Omental fat pad (tissue), 4 donors: ENCODE results near the gene ZDHHC6. TPM values are rescaled to one million over a fixed set of nuclear protein-coding genes. Genes with fewer than 3 reads are reported as not detected.
"Not testable (repeated sequence)": the region's sequence is repeated elsewhere in the genome, so short reads cannot be mapped to it uniquely, and the experiment has no call there.

Experiments used
- ATAC-seq: fragments of 150-250 bp; one replicate; pipeline ENCODE4 v1.9.1; 2016; ENCODE audit warnings: mild to moderate bottlenecking, moderate library complexity; ENCODE audit not compliant: low FRiP score
- DNase-seq: peaks from one replicate; pipeline ENCODE4 v3.0.0-alpha.2; 2019; ENCODE audit warnings: low spot score
- CTCF ChIP-seq, 3 donors: fragments of 450-650 bp; IDR thresholded peaks; one replicate each; pipeline ENCODE4 v1.5.1; 2016 to 2017; ENCODE audit warnings: antibody characterized with exemption in 3 of 3, mild to moderate bottlenecking in 3 of 3, moderate library complexity in 2 of 3
- total RNA-seq, 4 donors: library from RNA; depleted of rRNA; stranded (reverse); fragments of >200 nt; gene quantifications; one replicate each; pipeline ENCODE4 v1.1.0, GENCODE V29; 2016

The ZDHHC6 gene
- total RNA-seq, 4 donors from 2014 or later = 21.9 to 35.9 (median 26.5) TPM

GRCh38 chr10:112426111-112426510 lies 20.6 kb downstream of the ZDHHC6 start:
- DNase-seq = no peak
- TF ChIP-seq CTCF (IDR thresholded peaks at IDR 0.05) = no peak
- no peak for ATAC-seq

GRCh38 chr10:112424651-112425050 lies 22.1 kb downstream of the ZDHHC6 start:
- no peak for TF ChIP-seq CTCF (IDR thresholded peaks at IDR 0.05)
- DNase-seq (no peak), ATAC-seq (no peak)

- no peak for DNase-seq
- TF ChIP-seq CTCF (IDR thresholded peaks at IDR 0.05) = no peak
- no peak for ATAC-seq
Observed at GRCh38 chr10:112421731-112422130, 25.0 kb downstream of the ZDHHC6 start.

GRCh38 chr10:112412696-112413095 lies 34.0 kb downstream of the ZDHHC6 start:
- ATAC-seq (no peak), DNase-seq (no peak)
- TF ChIP-seq CTCF (IDR thresholded peaks at IDR 0.05) = no peak

- DNase-seq = no peak
- no peak for TF ChIP-seq CTCF (IDR thresholded peaks at IDR 0.05)
- no peak for ATAC-seq
Observed at GRCh38 chr10:112409755-112410154, 37.0 kb downstream of the ZDHHC6 start.

- no peak for TF ChIP-seq CTCF (IDR thresholded peaks at IDR 0.05)
- ATAC-seq = no peak
- DNase-seq = no peak
Observed at GRCh38 chr10:112409299-112409698, 37.4 kb downstream of the ZDHHC6 start.

GRCh38 chr10:112407696-112408095 lies 39.0 kb downstream of the ZDHHC6 start:
- DNase-seq (no peak), ATAC-seq (no peak)
- TF ChIP-seq CTCF (IDR thresholded peaks at IDR 0.05) = no peak

GRCh38 chr10:112406806-112407205 lies 39.9 kb downstream of the ZDHHC6 start:
- not testable (repeated sequence) for DNase-seq, ATAC-seq
